GM18499 (cell line): ENCODE results near the gene TLX1.
"Not testable (repeated sequence)": the region's sequence is repeated elsewhere in the genome, so short reads cannot be mapped to it uniquely, and the experiment has no call there.

Experiments
- ATAC-seq: cut with Tn5 transposase; IDR thresholded peaks from one replicate; pipeline ENCODE4 v1.9.1; 2021; ENCODE audit warnings: moderate number of reproducible peaks; ENCODE audit not compliant: insufficient read depth, unreplicated experiment

The TLX1 gene

DNA sequence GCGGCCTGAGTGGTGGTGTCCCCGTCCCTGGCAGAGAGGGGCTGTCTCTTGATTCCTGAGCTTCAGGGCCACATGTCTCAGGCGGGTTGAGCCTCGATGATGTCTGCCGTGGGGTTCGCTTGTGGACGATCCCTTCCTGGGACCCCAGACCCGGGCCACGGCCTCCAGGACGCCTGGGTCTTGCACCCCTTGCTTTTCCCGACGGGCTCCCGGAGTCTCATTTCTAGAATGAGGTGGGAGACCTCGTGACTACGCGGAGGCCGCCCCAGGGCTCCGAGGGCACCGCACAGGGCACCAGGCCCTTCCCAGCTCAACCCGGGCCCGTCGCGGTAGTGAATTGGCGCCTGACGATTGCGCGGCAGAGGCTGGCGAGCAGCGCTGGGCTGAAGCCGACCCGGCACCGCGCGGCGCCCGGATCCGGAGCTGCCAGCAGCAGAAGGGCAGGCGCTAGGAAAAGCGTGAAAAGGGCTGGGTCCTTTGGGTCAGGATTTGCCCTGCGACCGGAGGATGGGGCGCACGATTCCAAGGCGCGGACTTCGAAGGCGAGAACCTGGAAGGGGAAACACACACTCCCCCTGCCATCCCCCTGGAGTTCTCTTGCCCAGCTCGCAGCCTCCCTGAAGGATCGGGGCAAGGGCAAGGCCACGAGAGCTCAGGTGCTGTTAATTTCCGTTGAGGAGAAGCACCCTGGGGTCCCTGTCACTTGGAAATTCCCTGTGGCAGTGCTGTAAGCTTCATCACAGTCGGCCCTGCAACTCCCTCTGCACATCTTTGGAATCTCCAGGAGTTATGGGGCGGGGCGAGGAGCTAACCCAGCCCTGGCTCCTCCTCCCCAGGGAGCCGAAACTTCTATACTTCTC lies 15.5 kb downstream of the TLX1 start:
- ATAC-seq, result no peak

- no peak for ATAC-seq
Measured at GRCh38 chr10:101151395-101151794, 20.3 kb downstream of the TLX1 start.

DNA sequence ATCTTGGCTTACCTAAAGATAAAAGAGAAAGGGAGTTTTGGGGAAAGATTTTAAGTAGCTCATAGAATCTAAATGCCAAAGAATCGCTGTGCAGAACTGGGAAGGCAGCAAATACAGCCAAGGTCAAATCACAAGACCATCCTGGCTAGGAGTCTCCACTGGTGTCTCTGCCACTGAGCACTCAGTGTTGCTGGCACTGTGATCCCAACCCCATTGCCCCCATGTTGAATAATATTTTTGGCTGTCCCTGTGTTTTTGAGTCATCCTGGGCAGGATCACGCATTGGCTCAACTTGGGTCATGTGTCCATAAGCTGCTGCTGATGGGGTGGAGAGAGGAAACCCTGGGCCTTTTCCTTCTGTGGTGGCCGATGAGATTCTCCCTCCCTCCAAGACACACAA lies 21.2 kb downstream of the TLX1 start:
- ATAC-seq, result no peak

DNA sequence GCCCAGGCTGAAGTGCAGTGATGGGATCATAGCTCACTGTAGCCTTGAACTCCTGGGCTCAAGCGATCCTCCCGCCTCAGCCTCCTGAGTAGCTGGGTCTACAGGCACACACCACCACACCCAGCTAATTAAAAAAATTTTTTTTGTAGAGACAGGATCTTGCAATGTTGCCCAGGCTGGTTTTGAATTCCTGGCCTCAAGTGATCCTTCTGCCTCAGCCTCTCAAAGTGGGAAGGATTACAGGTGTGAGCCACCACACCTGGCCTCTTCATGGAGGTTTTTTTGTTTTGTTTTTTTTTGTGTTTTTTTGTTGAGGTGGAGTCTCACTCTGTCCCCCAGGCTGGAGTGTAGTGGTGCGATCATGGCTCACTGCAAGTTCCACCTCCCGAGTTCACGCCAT lies 23.4 kb downstream of the TLX1 start:
- not testable (repeated sequence) for ATAC-seq

DNA sequence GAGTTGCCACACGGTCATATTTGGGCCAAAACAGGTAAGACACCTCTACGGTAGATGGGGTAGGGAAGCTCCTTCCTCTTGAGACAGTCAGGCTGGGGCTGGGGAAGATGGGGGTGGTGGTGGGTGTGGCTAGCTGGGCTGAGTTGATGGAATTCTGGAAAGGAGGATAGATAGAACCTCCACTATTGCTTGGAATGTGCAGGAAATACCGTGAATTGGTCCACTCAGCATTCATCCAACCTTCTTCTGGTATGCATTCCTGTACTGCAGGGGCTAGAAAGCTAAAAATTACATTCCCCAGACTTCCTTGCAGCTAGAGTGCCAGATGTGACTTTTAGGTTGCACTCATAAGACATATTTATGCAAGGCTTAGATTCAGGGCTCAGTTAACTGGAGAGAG lies 24.8 kb downstream of the TLX1 start:
- no peak for ATAC-seq

DNA sequence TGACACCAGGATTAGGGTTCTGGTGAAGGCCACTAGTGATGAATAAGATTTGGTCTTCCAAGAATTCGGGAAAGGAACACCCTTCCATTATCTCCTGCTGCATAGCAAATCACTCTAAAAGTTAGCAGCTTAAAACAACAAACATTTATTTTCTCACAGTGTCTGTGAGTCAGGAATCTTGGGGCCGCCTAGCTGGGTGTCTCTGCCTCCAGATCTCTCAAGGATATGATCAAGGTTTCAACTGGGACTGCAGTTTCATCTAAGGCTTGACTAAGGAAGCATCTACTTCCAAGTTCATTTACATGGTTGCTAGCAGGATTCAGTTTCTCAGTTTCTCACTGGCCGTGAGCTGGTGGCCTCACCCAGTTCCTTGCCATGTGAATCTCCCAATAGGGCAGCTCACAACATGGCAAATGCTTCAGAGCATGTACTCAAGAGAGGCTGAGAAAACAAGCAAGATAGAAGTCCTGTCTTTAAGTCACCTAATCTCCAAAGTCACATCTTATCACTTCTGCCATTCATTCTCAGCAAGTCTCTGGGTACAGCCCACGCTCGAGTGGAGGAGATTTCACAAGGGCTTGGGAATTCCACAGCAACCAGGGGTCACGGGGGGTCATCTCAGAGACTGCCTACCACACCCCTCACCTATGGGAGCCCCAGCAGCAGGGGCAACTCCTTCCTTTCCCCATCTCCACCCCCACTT lies 26.8 kb downstream of the TLX1 start:
- no peak for ATAC-seq

- ATAC-seq, result no peak
Measured at GRCh38 chr10:101158459-101159058, 27.5 kb downstream of the TLX1 start.

DNA sequence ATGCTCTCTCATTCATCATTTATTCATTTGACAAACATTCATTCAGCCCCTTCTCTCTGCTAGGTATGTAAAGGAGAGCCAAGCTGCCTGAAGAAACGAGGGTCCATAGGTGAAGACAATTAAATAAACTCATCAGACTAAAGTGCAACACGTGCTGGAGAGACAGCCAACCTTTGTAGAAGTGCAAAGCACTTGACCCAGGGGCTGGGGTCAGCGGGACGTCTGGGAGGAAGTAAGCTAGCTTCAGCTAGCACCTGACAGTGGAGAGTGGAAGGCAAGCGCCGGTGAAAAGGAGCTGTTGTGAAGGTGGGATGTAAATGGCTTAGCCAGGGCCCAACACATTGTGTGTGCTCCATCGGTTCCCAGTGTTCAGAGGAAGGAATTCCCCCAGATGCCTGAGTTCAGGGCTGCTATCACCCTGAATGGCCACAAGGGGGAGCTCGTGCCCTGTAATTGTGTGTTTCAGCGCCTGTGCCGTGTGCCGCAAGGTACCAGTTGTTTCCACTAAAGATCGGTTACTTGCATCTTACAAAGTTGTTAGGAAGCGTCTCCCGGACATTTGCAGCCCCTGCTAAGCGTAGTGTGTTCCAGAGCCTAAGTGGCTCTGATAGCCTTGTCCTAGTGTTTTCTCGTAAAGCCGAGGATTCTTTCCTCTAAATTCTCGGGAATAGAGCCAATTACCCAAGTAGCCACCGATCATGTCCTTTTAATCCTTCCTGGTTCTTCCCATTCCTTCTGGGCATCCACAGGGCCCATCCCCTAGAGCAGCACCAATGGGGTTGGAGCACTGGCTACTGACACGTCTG lies 30.6 kb downstream of the TLX1 start:
- ATAC-seq, result no peak

DNA sequence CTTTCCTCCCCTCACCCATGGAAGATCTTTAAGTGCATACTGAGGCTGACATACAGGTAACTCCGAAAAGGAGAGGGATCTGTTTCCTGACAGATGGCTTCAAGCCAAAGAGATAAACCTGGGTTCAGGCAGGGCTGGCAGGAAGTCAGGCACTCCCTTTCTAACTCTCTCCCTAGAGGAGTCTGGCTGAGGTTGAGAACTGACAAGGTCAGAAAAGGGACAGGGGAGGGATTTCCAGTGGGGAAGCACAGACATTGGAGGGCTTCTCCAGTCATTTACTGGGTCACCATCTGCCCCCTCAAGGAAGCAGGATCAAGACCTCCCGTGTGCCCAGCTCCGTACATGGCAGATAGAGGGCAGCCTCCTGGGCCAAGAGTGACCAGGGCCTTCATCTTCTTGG lies 31.6 kb downstream of the TLX1 start:
- ATAC-seq, result no peak

- no peak for ATAC-seq
Measured at GRCh38 chr10:101164020-101164419, 32.9 kb downstream of the TLX1 start.

DNA sequence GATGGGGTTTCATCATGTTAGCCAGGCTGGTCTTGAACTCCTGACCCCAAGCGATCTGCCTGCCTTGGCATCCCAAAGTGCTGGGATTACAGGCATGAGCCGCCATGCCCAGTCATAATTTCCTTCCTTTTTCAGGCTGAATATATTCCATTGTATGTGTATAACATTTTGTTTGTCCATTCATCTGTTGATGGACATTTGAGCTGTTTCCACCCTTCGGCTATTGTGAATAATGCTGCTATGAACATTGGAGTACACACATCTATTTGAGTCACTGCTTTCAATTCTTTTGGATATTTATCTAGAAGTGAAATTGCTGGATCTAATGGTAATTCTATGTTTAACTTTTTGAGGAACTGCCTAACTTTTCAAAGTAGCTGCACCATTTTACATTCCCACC lies 34.6 kb downstream of the TLX1 start:
- ATAC-seq, result no peak

DNA sequence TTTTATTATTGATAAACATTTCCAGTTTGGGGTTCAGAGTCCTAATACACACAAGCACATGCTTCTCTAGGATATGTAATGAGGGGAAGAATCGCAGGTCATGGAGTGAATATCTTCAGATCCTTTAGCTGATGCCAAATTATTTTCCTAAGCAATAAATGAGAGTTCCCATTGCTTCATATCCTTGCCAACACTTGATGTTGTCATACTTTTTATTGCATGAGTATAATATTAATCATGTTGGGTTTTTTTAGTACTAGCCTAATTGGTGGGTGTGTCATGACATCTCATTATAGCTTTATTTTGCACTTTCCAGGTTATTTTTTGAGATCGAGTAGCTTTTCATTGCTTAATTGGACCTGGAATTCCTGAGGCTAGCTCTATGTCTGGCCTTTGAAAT lies 35.3 kb downstream of the TLX1 start:
- no peak for ATAC-seq

- ATAC-seq, result no peak
Measured at GRCh38 chr10:101172741-101173140, 41.6 kb downstream of the TLX1 start.

DNA sequence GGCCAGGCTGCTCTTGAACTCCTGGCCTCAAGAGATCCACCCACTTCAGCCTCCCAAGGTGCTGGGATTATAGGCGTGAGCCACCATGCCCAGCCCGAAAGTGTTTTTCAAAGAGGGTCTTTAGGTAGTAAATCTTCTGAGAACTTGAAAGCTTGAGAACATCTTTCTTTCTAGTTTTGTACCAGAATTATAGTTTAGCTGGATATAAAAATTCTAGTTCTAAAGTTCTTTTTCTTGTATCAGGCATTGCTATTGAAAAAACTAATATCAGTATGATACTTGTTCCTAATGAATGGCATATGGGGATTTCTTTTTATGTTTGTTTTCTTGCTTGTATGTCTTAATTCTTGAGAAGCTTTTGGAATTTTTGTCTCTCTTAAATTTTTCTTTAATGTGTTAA lies 43.2 kb downstream of the TLX1 start:
- no peak for ATAC-seq

DNA sequence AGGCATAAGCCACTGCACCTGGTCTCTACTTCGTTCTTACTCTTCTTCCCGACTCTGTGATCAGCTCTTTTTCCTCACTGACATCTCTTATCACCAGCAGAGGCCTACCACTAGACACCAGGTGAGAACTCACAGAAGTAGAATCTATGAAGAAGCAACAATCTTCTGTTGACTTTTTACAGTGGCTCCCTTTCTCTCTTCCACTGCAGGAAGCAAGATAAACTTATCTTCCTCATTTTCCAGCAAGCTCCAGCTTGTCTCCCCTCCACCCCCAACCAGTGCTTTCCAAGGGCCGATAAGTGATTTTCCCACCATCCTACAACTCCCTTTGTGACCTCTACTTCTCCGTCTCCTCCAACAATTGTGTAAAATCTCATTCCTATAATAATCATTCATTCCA lies 45.5 kb downstream of the TLX1 start:
- ATAC-seq, result no peak

- no peak for ATAC-seq
Measured at GRCh38 chr10:101182936-101183335, 51.8 kb downstream of the TLX1 start.

DNA sequence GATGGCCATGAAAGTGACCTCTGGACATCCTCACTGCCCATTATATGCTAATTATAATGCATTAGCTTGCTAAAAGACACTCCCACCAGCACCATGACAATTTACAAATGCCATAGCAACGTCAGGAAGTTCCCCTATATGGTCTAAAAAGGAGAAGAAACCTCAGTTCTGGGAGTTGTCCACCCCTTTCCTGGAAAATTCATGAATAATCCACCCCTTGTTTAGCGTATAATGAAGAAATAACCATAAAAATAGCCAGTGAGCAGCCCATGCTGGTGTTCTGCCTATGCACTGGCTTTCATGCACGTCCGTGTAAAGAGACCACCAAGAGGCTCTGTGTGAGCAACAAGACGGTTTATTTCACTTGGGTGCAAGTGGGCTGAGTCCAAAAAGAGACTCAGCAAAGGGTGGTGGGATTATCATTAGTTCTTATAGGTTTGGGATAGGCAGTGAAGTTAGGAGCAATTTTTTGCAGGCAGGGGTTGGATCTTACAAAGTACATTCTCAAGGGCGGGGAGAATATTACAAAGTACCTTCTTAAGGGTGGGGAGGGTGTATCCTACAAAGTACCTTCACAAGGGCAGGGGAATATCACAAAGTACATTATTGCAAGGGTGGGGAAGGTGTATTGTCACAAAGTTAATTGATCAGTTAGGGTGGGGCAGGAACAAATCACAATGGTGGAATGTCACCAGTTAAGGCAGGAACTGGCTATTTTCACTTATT lies 52.5 kb downstream of the TLX1 start:
- no peak for ATAC-seq
